Astrocyte of the spinal cord (primary cell): ENCODE measurements around the gene PGA3.
"Not testable (repeated sequence)": the region's sequence is repeated elsewhere in the genome, so short reads cannot be mapped to it uniquely, and the experiment has no call there.

Experiments used
- DNase-seq: peaks from one replicate; pipeline ENCODE4 v3.0.0; 2011; ENCODE audit warnings: low read depth, low spot score
- H3K4me3 ChIP-seq: 2 replicates; pipeline ENCODE4 v1.5.1; 2011; ENCODE audit warnings: low read depth, mild to moderate bottlenecking, low read length, moderate library complexity
- in situ Hi-C: cut with HindIII; loops from 2 replicates; pipeline ENCODE4 v1.10.0; 2017; ENCODE audit warnings: low sequenced_read_pairs

PGA3 gene

DNA sequence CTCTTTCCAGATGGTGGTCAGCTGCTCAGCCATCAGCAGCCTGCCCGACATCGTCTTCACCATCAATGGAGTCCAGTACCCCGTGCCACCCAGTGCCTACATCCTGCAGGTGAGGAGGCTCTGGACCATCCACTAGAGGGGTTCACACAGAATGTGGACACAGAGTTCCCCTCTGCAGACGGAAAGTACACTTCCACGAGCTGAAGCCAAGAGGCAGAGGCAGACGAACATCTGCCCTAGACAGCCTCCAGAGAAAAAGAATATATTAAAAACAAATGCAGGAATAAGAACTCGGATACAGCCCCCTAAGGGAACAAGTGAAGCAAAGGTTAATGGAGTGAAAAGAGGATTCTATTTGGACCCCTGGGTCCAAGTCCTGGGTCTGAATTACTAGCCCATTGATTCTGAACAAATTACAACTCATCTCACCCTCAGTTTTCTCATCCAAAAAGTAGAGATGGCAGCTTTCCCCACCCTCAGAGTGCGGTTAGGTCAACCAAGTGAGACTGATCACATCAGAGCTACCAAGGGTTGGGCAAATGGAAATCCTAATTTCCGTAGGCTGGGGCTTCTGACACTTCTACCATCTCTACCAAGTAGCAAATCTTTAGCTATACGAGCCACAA lies 8.1 kb downstream of the PGA3 start:
- DNase-seq, in situ Hi-C loops, H3K4me3 ChIP-seq: not testable (repeated sequence)

- in situ Hi-C loops, H3K4me3 ChIP-seq, DNase-seq: not testable (repeated sequence)
These were observed 8.9 kb downstream of the PGA3 start for GRCh38 chr11:61212202-61212601.

- DNase-seq, H3K4me3 ChIP-seq, in situ Hi-C loops: not testable (repeated sequence)
These were observed 10.5 kb downstream of the PGA3 start for GRCh38 chr11:61213711-61214324.

DNA sequence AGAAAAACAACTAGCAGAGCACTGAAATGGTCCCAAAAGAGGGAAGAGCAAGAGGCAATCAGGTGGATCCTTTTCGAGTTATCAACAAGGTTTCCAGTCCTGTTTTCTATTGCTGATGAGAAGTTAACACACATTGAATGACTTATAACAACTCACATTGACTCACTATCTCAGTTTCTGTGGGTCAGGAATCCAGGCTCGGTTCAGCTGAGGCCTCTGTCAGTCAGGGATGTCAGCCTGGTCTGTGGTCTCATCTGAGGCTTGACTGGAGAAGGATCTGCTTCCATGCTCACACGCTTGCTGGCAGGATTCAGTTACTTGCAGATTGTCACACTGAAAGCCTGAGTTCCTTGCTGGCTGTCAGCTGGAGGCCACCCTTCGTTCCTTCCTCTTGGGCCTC lies 15.0 kb downstream of the PGA3 start:
- H3K4me3 ChIP-seq, DNase-seq, in situ Hi-C loops: not testable (repeated sequence)

- in situ Hi-C loops, H3K4me3 ChIP-seq, DNase-seq: not testable (repeated sequence)
These were observed 15.7 kb downstream of the PGA3 start for GRCh38 chr11:61219016-61219415.

GRCh38 chr11:61222047-61222446 lies 18.7 kb downstream of the PGA3 start, which contains the start of gene PGA4:
PGA4 (plus strand) TSS chr11:61222347; CDS start chr11:61222401, 54 bp downstream.
- H3K4me3 ChIP-seq, in situ Hi-C loops, DNase-seq: not testable (repeated sequence)

DNA sequence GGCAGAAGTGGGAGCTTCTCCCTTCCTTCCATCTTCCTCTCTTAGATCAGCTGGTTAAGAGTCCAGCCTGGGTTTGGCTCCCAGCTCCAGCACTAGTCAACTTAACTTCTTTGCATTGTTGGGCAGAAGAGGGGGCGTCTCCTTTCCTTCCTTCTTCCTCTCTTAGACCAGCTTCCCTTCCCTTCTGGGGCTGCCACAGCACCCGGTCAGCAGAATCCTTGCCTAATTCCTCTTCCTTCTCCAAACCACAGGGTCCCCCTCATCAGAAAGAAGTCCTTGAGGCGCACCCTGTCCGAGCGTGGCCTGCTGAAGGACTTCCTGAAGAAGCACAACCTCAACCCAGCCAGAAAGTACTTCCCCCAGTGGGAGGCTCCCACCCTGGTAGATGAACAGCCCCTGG lies 19.4 kb downstream of the PGA3 start:
- in situ Hi-C loops, DNase-seq, H3K4me3 ChIP-seq: not testable (repeated sequence)

DNA sequence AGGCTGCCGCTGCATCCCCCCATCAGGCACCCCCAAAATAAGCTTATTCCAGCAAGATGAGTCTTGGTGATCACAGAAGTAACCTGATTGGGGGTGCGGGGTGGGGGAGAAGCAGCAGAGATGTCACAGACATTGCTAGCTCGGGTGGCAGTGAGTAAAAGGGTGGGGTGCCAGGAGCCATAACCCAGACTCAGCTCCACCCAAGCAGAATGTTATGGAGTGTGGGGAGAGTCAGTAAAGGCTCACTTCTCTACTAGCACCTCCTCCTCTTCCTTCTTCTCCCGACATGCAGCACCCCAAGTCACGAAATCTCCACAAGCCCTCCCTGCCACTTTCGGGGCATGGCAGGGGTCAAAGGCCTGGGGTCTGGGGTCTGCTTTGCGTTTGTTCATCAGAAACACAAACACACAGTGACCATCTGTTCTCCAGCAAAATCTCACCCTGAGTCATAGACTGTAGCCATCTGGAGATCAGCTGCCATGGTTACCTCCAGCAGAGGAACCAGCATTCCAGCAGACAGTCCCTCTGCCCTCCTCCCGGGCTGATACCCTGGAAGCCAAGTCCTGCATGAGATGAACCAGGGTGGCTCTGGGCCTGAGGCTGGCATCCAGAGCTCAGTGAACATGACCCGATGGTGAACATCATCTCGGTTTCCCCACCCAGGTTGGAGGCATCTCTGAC lies 23.3 kb downstream of the PGA3 start:
- in situ Hi-C loops, H3K4me3 ChIP-seq: not testable (repeated sequence)

DNA sequence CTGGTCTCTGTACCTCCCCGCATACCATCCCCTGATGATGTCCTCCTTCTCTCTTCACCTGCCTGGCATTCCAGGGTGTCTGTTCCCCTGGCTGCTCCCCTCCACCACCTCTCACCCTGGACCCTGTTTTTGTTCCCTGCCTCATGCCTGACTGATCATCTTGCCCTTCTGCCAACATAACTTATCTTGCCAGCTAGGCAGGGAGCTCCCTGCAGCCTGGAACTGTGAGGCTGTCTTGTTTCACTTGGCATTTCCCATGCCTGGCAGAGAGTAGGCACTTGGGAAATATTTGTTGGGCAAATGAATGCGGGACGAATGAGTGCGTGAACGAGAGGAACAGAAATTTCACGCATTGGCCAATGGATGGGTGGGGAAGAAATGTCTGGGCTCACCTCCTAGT lies 26.1 kb downstream of the PGA3 start:
- DNase-seq, in situ Hi-C loops, H3K4me3 ChIP-seq: not testable (repeated sequence)

More for the DNA sequence above, 23.3 kb downstream of the PGA3 start:
- DNase-seq = not testable (repeated sequence)

DNA sequence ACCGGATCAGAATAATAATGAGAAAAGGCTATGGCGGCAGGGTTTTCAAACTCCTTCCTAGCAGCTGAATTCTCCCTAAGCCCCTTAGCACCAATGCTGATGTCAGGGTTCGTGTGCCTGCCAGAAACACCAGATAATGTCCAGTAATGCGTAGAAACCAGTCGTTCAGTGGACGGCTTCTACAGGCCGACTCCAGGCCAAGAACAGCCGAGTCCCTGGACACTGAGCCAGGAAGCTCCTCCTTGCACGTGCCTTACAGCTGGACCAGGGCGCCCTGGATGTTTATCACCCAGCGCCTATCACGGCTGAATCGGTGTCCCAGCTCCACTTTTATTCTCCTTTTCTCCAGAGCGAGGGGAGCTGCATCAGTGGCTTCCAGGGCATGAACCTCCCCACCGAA lies 27.7 kb downstream of the PGA3 start:
- DNase-seq, in situ Hi-C loops, H3K4me3 ChIP-seq: not testable (repeated sequence)

GRCh38 chr11:61231585-61231984 lies 28.3 kb downstream of the PGA3 start:
- in situ Hi-C loops, DNase-seq, H3K4me3 ChIP-seq: not testable (repeated sequence)

- DNase-seq, in situ Hi-C loops, H3K4me3 ChIP-seq: not testable (repeated sequence)
These were observed 29.3 kb downstream of the PGA3 start for GRCh38 chr11:61232548-61233145.

GRCh38 chr11:61237130-61237529 lies 33.8 kb downstream of the PGA3 start:
- in situ Hi-C loops, H3K4me3 ChIP-seq, DNase-seq: not testable (repeated sequence)

GRCh38 chr11:61240288-61240687 lies 37.0 kb downstream of the PGA3 start:
- in situ Hi-C loops, DNase-seq, H3K4me3 ChIP-seq: not testable (repeated sequence)

DNA sequence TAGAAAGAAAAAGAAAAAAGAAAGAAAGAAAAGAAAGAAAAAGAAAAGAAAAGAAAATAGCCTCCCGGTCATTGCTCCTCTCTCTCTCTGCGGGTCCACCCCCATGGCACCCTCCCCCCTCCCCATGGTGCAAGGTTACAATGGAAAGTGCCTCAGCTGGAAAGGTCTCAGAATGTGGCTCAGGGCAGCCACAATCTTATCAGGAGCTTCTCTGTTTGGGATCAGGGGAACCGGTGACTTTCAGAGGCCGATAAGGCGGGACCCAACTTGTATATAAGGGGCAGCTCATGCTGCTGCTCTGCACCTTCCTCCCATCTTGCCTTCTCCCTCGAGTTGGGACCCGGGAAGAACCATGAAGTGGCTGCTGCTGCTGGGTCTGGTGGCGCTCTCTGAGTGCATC lies 37.6 kb downstream of the PGA3 start, which contains the start of gene PGA5:
TSS of gene PGA5 (plus strand) at position 301 of the 400 bp plus-strand sequence. CDS start at position 353, 52 bp downstream.
- DNase-seq, H3K4me3 ChIP-seq, in situ Hi-C loops: not testable (repeated sequence)

GRCh38 chr11:61241526-61241925 lies 38.2 kb downstream of the PGA3 start:
- H3K4me3 ChIP-seq, in situ Hi-C loops, DNase-seq: not testable (repeated sequence)

DNA sequence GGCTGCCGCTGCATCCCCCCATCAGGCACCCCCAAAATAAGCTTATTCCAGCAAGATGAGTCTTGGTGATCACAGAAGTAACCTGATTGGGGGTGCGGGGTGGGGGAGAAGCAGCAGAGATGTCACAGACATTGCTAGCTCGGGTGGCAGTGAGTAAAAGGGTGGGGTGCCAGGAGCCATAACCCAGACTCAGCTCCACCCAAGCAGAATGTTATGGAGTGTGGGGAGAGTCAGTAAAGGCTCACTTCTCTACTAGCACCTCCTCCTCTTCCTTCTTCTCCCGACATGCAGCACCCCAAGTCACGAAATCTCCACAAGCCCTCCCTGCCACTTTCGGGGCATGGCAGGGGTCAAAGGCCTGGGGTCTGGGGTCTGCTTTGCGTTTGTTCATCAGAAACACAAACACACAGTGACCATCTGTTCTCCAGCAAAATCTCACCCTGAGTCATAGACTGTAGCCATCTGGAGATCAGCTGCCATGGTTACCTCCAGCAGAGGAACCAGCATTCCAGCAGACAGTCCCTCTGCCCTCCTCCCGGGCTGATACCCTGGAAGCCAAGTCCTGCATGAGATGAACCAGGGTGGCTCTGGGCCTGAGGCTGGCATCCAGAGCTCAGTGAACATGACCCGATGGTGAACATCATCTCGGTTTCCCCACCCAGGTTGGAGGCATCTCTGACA lies 42.1 kb downstream of the PGA3 start:
- in situ Hi-C loops, H3K4me3 ChIP-seq, DNase-seq: not testable (repeated sequence)
